ENCODE results near the gene WAPL. TPM values are rescaled to one million over a fixed set of nuclear protein-coding genes. Genes with fewer than 3 reads are reported as not detected.

WAPL gene
- total RNA-seq, 1 experiment from 2014 or later, result 24.5 TPM

DNA sequence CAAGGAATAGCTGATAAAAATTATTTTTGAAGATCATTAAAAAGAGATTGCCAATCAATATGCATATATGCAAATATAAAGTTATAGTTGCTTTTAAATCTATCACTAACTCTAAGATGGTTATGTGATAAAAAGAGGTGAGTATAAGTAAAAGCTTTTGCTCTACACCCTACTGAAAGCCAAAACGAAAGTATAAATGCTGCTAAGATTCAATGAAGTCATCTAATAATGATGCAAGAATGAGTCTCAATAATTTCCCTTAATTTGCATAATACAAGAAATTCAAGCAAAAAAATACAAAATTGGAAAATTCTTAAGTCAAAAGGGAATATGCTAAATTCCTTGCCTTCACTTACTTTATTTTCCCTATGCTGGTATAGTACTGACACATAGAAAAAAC, 75.2 kb downstream of the WAPL start:
- no peak overlapping the region for H2AFZ ChIP-seq (ENCODE audit: low read length)
- no peak overlapping the region for H3K4me2 ChIP-seq (ENCODE audit: low read length)
- no peaks in the 10 kb centered on the region for H3K4me1 ChIP-seq (ENCODE audit: insufficient read depth, low read length)
- no peaks in the 10 kb centered on the region for H3K27me3 ChIP-seq (ENCODE audit: low read length)
- intact Hi-C loops (cut with micrococcal nuclease), result no loop called here
- DNase-seq (no peak), ATAC-seq (no peak)
- H3K9me2 ChIP-seq (replicated peaks; ENCODE audit: low read length), result no peaks in the 10 kb centered on the region
- no peaks in the 10 kb centered on the region for H4K20me1 ChIP-seq (ENCODE audit: low read length)
- no TSS peak for BruUV-seq (replicated peaks)
- no peaks in the 10 kb centered on the region for H3K79me2 ChIP-seq (ENCODE audit: low read length)
- peaks cover 29% of the 10 kb centered on the region; the same call in 1 of the 2 replicates for H3K36me3 ChIP-seq (ENCODE audit: low read depth, low read length)
- no peak overlapping the region for H3K4me3 ChIP-seq (ENCODE audit: low read length)
- H3F3A ChIP-seq (ENCODE audit: low read length, unreplicated experiment), result no peaks in the 10 kb centered on the region
- H3K9ac ChIP-seq (ENCODE audit: low read length), result no peak overlapping the region
- CTCF ChIA-PET, result no interaction called here
- no peak overlapping the region for H3K27ac ChIP-seq (ENCODE audit: low read length)
- H3K9me3 ChIP-seq (ENCODE audit: low read length), result no peaks in the 10 kb centered on the region
- POLR2A ChIA-PET (ENCODE audit: unreplicated experiment), result no interaction called here
- TF ChIP-seq EZH2 (IDR thresholded peaks at IDR 0.05; ENCODE audit: low read length, unreplicated experiment), result no peak
- TF ChIP-seq EZH2phosphoT487 (IDR thresholded peaks at IDR 0.05; ENCODE audit: borderline replicate concordance, low read length), result no peak
- TF ChIP-seq, protein P1, sequence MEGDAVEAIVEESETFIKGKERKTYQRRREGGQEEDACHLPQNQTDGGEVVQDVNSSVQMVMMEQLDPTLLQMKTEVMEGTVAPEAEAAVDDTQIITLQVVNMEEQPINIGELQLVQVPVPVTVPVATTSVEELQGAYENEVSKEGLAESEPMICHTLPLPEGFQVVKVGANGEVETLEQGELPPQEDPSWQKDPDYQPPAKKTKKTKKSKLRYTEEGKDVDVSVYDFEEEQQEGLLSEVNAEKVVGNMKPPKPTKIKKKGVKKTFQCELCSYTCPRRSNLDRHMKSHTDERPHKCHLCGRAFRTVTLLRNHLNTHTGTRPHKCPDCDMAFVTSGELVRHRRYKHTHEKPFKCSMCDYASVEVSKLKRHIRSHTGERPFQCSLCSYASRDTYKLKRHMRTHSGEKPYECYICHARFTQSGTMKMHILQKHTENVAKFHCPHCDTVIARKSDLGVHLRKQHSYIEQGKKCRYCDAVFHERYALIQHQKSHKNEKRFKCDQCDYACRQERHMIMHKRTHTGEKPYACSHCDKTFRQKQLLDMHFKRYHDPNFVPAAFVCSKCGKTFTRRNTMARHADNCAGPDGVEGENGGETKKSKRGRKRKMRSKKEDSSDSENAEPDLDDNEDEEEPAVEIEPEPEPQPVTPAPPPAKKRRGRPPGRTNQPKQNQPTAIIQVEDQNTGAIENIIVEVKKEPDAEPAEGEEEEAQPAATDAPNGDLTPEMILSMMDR (conservative IDR thresholded peaks at IDR 0.05; ENCODE audit: low read depth, low read length), result no peak

DNA sequence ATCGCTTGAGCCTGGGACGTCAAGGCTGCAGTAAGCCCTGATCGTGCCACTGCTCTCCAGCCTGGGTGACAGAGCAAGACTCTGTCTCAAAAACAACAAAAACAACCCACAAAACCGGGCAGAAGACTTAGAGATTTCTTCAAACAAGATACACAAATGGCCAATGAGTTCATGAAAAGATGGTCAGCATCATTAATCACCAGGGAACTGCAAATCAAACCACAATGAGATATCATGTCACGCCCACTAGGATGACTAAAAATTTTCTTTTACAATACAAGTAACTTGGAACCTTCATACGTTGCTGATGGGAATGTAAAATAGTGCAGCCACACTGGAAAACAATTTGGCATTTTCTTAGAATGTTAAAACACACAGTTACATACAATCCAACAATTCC, 77.7 kb downstream of the WAPL start:
- ChIA-PET CTCF (no interaction called here), POLR2A (ENCODE audit: unreplicated experiment) (no interaction called here)
- no peaks in the 10 kb centered on the region for H3K9me2 ChIP-seq (replicated peaks; ENCODE audit: low read length)
- H3K4me2 ChIP-seq (ENCODE audit: low read length), result no peak overlapping the region
- H3F3A ChIP-seq (ENCODE audit: low read length, unreplicated experiment), result no peaks in the 10 kb centered on the region
- TF ChIP-seq, protein P1 (conservative IDR thresholded peaks at IDR 0.05; ENCODE audit: low read depth, low read length), result no peak
- no peak for TF ChIP-seq EZH2phosphoT487 (IDR thresholded peaks at IDR 0.05; ENCODE audit: borderline replicate concordance, low read length)
- no peak for TF ChIP-seq EZH2 (IDR thresholded peaks at IDR 0.05; ENCODE audit: low read length, unreplicated experiment)
- H3K36me3 ChIP-seq (ENCODE audit: low read depth, low read length), result peaks cover 27% of the 10 kb centered on the region
- intact Hi-C loops (cut with micrococcal nuclease), result no loop called here
- H3K9ac ChIP-seq (ENCODE audit: low read length), result no peak overlapping the region
- H3K9me3 ChIP-seq (ENCODE audit: low read length), result no peaks in the 10 kb centered on the region
- H3K4me1 ChIP-seq (ENCODE audit: insufficient read depth, low read length), result no peaks in the 10 kb centered on the region
- DNase-seq, result no peak
- no peak overlapping the region for H3K27ac ChIP-seq (ENCODE audit: low read length)
- H2AFZ ChIP-seq (ENCODE audit: low read length), result no peak overlapping the region
- no peak for ATAC-seq
- no peaks in the 10 kb centered on the region for H3K27me3 ChIP-seq (ENCODE audit: low read length)
- H3K4me3 ChIP-seq (ENCODE audit: low read length), result no peak overlapping the region
- H3K79me2 ChIP-seq (ENCODE audit: low read length), result no peaks in the 10 kb centered on the region
- BruUV-seq (replicated peaks), result no TSS peak
- H4K20me1 ChIP-seq (ENCODE audit: low read length), result no peaks in the 10 kb centered on the region

DNA sequence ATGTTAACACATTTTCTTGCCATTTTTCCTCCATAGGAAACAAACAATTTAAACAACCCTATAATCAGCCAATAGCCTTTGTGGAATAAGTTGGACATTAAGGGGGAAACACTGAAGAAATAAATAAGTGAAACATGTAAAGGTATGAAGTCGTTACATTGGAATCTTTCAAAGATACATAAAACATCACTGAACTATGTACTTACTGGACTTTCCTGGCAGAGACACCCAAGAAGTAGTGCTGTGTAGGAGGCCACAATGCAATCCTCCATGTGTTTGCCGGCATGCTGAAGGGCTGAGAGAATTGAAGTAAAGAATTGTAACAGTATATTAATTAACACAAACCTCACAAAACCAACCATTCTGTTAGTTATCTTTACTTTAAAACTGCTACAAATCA, 78.5 kb downstream of the WAPL start:
- Histone ChIP-seq H4K20me1 (ENCODE audit: low read length) (no peaks in the 10 kb centered on the region), H3K27me3 (ENCODE audit: low read length) (no peaks in the 10 kb centered on the region), H3K27ac (ENCODE audit: low read length) (no peak overlapping the region), H2AFZ (ENCODE audit: low read length) (no peak overlapping the region), H3K4me3 (ENCODE audit: low read length) (no peak overlapping the region), H3K9ac (ENCODE audit: low read length) (no peak overlapping the region), H3K4me2 (ENCODE audit: low read length) (no peak overlapping the region), H3K79me2 (ENCODE audit: low read length) (no peaks in the 10 kb centered on the region), H3K36me3 (ENCODE audit: low read depth, low read length) (peaks cover 24% of the 10 kb centered on the region), H3K9me2 (replicated peaks; ENCODE audit: low read length) (no peaks in the 10 kb centered on the region), H3K4me1 (ENCODE audit: insufficient read depth, low read length) (no peaks in the 10 kb centered on the region), H3F3A (ENCODE audit: low read length, unreplicated experiment) (no peaks in the 10 kb centered on the region), H3K9me3 (ENCODE audit: low read length) (no peaks in the 10 kb centered on the region)
- ATAC-seq (no peak), DNase-seq (no peak)
- ChIA-PET CTCF (no interaction called here), POLR2A (ENCODE audit: unreplicated experiment) (no interaction called here)
- intact Hi-C loops (cut with micrococcal nuclease), result no loop called here
- BruUV-seq (replicated peaks), result no TSS peak
- TF ChIP-seq EZH2phosphoT487 (IDR thresholded peaks at IDR 0.05; ENCODE audit: borderline replicate concordance, low read length), result no peak
- no peak for TF ChIP-seq EZH2 (IDR thresholded peaks at IDR 0.05; ENCODE audit: low read length, unreplicated experiment)
- TF ChIP-seq, protein P1 (conservative IDR thresholded peaks at IDR 0.05; ENCODE audit: low read depth, low read length), result no peak

Measured in PC-3 (cell line).